H9 (cell line): Measurements from ENCODE around the gene UQCR10. TPM values are rescaled to one million over a fixed set of nuclear protein-coding genes. Genes with fewer than 3 reads are reported as not detected.
A peak's percentile ranks its signal among the peaks of the same experiment; 100 is the strongest.

ENCODE experiments used
- DNase-seq: peaks from one replicate; pipeline ENCODE4 v3.0.0-alpha.2; 2017
- H2AFZ ChIP-seq: one replicate; pipeline ENCODE4 v1.6.1; 2013; ENCODE audit warnings: mild to moderate bottlenecking, low read length, control low read depth, moderate library complexity
- H2AK5ac ChIP-seq: 2 replicates; pipeline ENCODE4 v1.6.1; 2013; ENCODE audit warnings: low read length, control low read depth, mixed read lengths; ENCODE audit not compliant: insufficient read length
- H2BK120ac ChIP-seq: one replicate; pipeline ENCODE4 v1.6.1; 2013; ENCODE audit warnings: low read depth, mild to moderate bottlenecking, low read length, control low read depth, inconsistent platforms; ENCODE audit not compliant: poor library complexity, severe bottlenecking
- H2BK12ac ChIP-seq: 2 replicates; pipeline ENCODE4 v1.6.1; 2013; ENCODE audit warnings: low read length, control low read depth, mixed read lengths, low read depth; ENCODE audit not compliant: insufficient read length
- H2BK15ac ChIP-seq: 2 replicates; pipeline ENCODE4 v1.6.1; 2013; ENCODE audit warnings: low read depth, low read length, control low read depth
- H2BK20ac ChIP-seq: one replicate; pipeline ENCODE4 v1.6.1; 2013; ENCODE audit warnings: low read depth, mild to moderate bottlenecking, low read length, control low read depth, inconsistent platforms; ENCODE audit not compliant: poor library complexity, severe bottlenecking
- H2BK5ac ChIP-seq: 2 replicates; pipeline ENCODE4 v1.6.1; 2013; ENCODE audit warnings: low read length, control low read depth, mixed read lengths; ENCODE audit not compliant: insufficient read length
- H3K14ac ChIP-seq: 2 replicates; pipeline ENCODE4 v1.6.1; 2013; ENCODE audit warnings: low read length, control low read depth; ENCODE audit not compliant: insufficient read depth
- H3K18ac ChIP-seq: 2 replicates; pipeline ENCODE4 v1.6.1; 2013; ENCODE audit warnings: low read depth, mild to moderate bottlenecking, mixed read lengths, low read length, control low read depth; ENCODE audit not compliant: insufficient read length
- H3K23ac ChIP-seq: 2 replicates; pipeline ENCODE4 v1.6.1; 2013; ENCODE audit warnings: low read length, control low read depth, mixed read lengths, low read depth; ENCODE audit not compliant: insufficient read length
- H3K23me2 ChIP-seq: 2 replicates; pipeline ENCODE4 v1.6.1; 2013; ENCODE audit warnings: low read depth, mild to moderate bottlenecking, mixed read lengths, low read length, control low read depth; ENCODE audit not compliant: insufficient read length, poor library complexity, severe bottlenecking
- H3K27ac ChIP-seq: 2 replicates; pipeline ENCODE4 v1.5.1; 2013; ENCODE audit warnings: low read length, control low read depth, mixed read lengths, low read depth; ENCODE audit not compliant: insufficient read length
- H3K27me3 ChIP-seq: 2 replicates; pipeline ENCODE4 v1.6.1; 2013; ENCODE audit warnings: low read length, control low read depth, inconsistent platforms; ENCODE audit not compliant: insufficient read depth
- H3K4ac ChIP-seq: 2 replicates; pipeline ENCODE4 v1.6.1; 2013; ENCODE audit warnings: low read depth, mild to moderate bottlenecking, control low read depth, inconsistent platforms, low read length, moderate library complexity
- H3K4me1 ChIP-seq: 2 replicates; pipeline ENCODE4 v1.6.1; 2013; ENCODE audit warnings: low read length, control low read depth, inconsistent platforms; ENCODE audit not compliant: insufficient read depth
- H3K4me2 ChIP-seq: 2 replicates; pipeline ENCODE4 v1.6.1; 2013; ENCODE audit warnings: low read length, control low read depth, mixed read lengths; ENCODE audit not compliant: insufficient read length, insufficient read depth
- H3K56ac ChIP-seq: 2 replicates; pipeline ENCODE4 v1.6.1; 2013; ENCODE audit warnings: low read depth, mild to moderate bottlenecking, mixed read lengths, low read length, control low read depth; ENCODE audit not compliant: insufficient read length
- H3K79me1 ChIP-seq: 2 replicates; pipeline ENCODE4 v1.6.1; 2013; ENCODE audit warnings: low read depth, mild to moderate bottlenecking, moderate library complexity, low read length, control low read depth, inconsistent platforms; ENCODE audit not compliant: insufficient read depth, poor library complexity, severe bottlenecking
- H3K79me2 ChIP-seq: 2 replicates; pipeline ENCODE4 v1.6.1; 2013; ENCODE audit warnings: low read length, control low read depth, inconsistent platforms; ENCODE audit not compliant: insufficient read depth
- H3K9ac ChIP-seq: 2 replicates; pipeline ENCODE4 v1.6.1; 2013; ENCODE audit warnings: low read length, control low read depth, mixed read lengths; ENCODE audit not compliant: insufficient read length; ENCODE audit errors: extremely low read depth
- H3K9me3 ChIP-seq: one replicate; pipeline ENCODE4 v1.6.1; 2013; ENCODE audit warnings: low read depth, low read length, inconsistent platforms; ENCODE audit not compliant: control insufficient read depth
- H3T11ph ChIP-seq: one replicate; pipeline ENCODE4 v1.6.1; 2013; ENCODE audit warnings: mild to moderate bottlenecking, low read length, control low read depth, inconsistent platforms
- H4K20me1 ChIP-seq: one replicate; pipeline ENCODE4 v1.6.1; 2013; ENCODE audit not compliant: control insufficient read depth, insufficient read length, insufficient read depth
- H4K5ac ChIP-seq: 2 replicates; pipeline ENCODE4 v1.6.1; 2013; ENCODE audit warnings: low read depth, mild to moderate bottlenecking, mixed read lengths, low read length, control low read depth; ENCODE audit not compliant: insufficient read length
- H4K8ac ChIP-seq: replicated peaks from 2 replicates; pipeline ENCODE4 v1.6.1; 2013; ENCODE audit warnings: low read length, control low read depth, mixed read lengths, low read depth; ENCODE audit not compliant: insufficient read length
- H4K91ac ChIP-seq: 2 replicates; pipeline ENCODE4 v1.6.1; 2013; ENCODE audit warnings: low read depth, mild to moderate bottlenecking, moderate library complexity, mixed read lengths, low read length, control low read depth; ENCODE audit not compliant: insufficient read length
- H3K27ac Mint-ChIP-seq, 3 experiments: 2 replicates in 2 of 3; 3 replicates in 1 of 3; pipeline ENCODE4 v1.8.0; 2020 to 2021; ENCODE audit warnings: mixed read lengths in 3 of 3, mild to moderate bottlenecking in 1 of 3, moderate library complexity in 1 of 3
- H3K27me3 Mint-ChIP-seq: 2 replicates; pipeline ENCODE4 v1.8.0; 2021; ENCODE audit warnings: low read depth, mild to moderate bottlenecking, moderate library complexity, mixed read lengths
- H3K36me3 Mint-ChIP-seq, 3 experiments: 2 replicates in 2 of 3; 3 replicates in 1 of 3; pipeline ENCODE4 v1.8.0; 2020 to 2021; ENCODE audit warnings: low read depth in 3 of 3, mixed read lengths in 3 of 3; ENCODE audit not compliant: insufficient read depth in 1 of 3
- H3K4me1 Mint-ChIP-seq, 2 experiments: 2 replicates each; pipeline ENCODE4 v1.8.0; 2020; ENCODE audit warnings: mixed read lengths in 2 of 2
- H3K4me3 Mint-ChIP-seq, 2 experiments: 2 replicates in 1 of 2; 3 replicates in 1 of 2; pipeline ENCODE4 v1.8.0; 2020 to 2021; ENCODE audit warnings: mild to moderate bottlenecking in 2 of 2, mixed read lengths in 2 of 2, moderate library complexity in 1 of 2
- H3K9me3 Mint-ChIP-seq, 2 experiments: 2 replicates in 1 of 2; 3 replicates in 1 of 2; pipeline ENCODE4 v1.8.0; 2020; ENCODE audit warnings: mild to moderate bottlenecking in 2 of 2, mixed read lengths in 2 of 2, moderate library complexity in 1 of 2
- WGBS: extraction: QIAGEN DNeasy Blood & Tissue Kit; methylation state at CpG from one replicate; pipeline ENCODE4 v1.1.7; 2013; ENCODE audit warnings: missing lambda C conversion rate, low lambda C conversion rate, mixed read lengths; ENCODE audit not compliant: insufficient read length; ENCODE audit errors: extremely low coverage; 5-methylcytosine and 5-hydroxymethylcytosine counted together
- total RNA-seq: library from RNA; stranded (reverse); gene quantifications from 2 replicates; pipeline ENCODE4 v1.2.1, GENCODE V29; 2021
- TF ChIP-seq, protein P1 (sequence below): fragments of 200-600 bp; sonication (generic); conservative IDR thresholded peaks from 3 replicates; pipeline ENCODE4 v1.8.0; 2021; ENCODE audit warnings: antibody characterized with exemption, mild to moderate bottlenecking

UQCR10 gene
- total RNA-seq, 1 experiment from 2014 or later: 124 TPM

DNA sequence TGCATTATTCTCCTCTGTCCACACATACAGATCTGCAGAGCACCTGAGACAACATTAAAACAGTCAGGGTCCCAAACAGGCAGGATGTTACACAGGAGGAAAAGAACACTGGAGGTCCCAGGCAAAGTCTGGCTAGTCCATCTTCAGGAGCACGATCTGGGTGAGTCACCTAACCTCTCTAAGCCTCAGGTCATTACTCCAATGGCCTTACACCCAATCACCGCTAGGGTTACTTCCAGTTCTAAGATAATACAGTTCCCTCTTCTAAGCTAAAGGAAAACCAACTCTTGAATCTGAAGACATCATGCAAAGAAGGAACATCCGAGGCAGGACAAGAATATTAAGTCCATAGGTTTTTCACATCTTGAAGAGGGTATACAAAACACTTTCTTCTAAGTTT lies 46.4 kb downstream of the UQCR10 start:
- H3K9me3 ChIP-seq: no peaks in the 10 kb centered on the region
- no peaks in the 10 kb centered on the region for H3K27me3 ChIP-seq

More for the DNA sequence above, 46.4 kb downstream of the UQCR10 start:
- Histone ChIP-seq H3K14ac (no peak overlapping the region), H4K91ac (no peak overlapping the region), H3K27ac (no peak overlapping the region), H2BK12ac (no peak overlapping the region), H2BK20ac (no peak overlapping the region), H3K4me1 (no peaks in the 10 kb centered on the region), H2AK5ac (no peak overlapping the region), H3K23ac (no peak overlapping the region), H4K5ac (no peak overlapping the region), H3K4me2 (no peak overlapping the region), H3K9ac (no peak overlapping the region), H2BK120ac (no peak overlapping the region), H3K56ac (no peak overlapping the region), H2BK5ac (no peak overlapping the region), H4K20me1 (no peaks in the 10 kb centered on the region), H2AFZ (no peak overlapping the region), H3K79me2 (no peaks in the 10 kb centered on the region), H3T11ph (no peak overlapping the region), H3K79me1 (no peaks in the 10 kb centered on the region), H3K18ac (no peak overlapping the region), H3K23me2 (no peaks in the 10 kb centered on the region), H3K4ac (no peak overlapping the region), H4K8ac (no peak overlapping the region), H2BK15ac (no peak overlapping the region)
- no peak overlapping the region for H3K4me3 Mint-ChIP-seq
- DNase-seq: no peak
- H3K27ac Mint-ChIP-seq: no peak overlapping the region; a peak in 1 of 7 replicates
- no CpG with 5 or more reads among the region's 3 CpGs for WGBS
- no peaks in the 10 kb centered on the region for H3K27me3 Mint-ChIP-seq
- H3K36me3 Mint-ChIP-seq: peaks cover 4 to 70% (median 60%) of the 10 kb centered on the region in 3 experiments; a peak in 6 of 7 replicates
- H3K9me3 Mint-ChIP-seq: no peaks in the 10 kb centered on the region
- TF ChIP-seq, protein P1, sequence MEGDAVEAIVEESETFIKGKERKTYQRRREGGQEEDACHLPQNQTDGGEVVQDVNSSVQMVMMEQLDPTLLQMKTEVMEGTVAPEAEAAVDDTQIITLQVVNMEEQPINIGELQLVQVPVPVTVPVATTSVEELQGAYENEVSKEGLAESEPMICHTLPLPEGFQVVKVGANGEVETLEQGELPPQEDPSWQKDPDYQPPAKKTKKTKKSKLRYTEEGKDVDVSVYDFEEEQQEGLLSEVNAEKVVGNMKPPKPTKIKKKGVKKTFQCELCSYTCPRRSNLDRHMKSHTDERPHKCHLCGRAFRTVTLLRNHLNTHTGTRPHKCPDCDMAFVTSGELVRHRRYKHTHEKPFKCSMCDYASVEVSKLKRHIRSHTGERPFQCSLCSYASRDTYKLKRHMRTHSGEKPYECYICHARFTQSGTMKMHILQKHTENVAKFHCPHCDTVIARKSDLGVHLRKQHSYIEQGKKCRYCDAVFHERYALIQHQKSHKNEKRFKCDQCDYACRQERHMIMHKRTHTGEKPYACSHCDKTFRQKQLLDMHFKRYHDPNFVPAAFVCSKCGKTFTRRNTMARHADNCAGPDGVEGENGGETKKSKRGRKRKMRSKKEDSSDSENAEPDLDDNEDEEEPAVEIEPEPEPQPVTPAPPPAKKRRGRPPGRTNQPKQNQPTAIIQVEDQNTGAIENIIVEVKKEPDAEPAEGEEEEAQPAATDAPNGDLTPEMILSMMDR: peak; percentile 45
- peaks cover 0 to 11% of the 10 kb centered on the region in 2 experiments; a peak in 2 of 4 replicates for H3K4me1 Mint-ChIP-seq
